SW480 (cell line): Measurements from ENCODE around the gene ZNF644.

Experiments
- DNase-seq: peaks from one replicate; pipeline ENCODE4 v3.0.0-alpha.2; 2016; ENCODE audit warnings: low spot score

Gene ZNF644

DNA sequence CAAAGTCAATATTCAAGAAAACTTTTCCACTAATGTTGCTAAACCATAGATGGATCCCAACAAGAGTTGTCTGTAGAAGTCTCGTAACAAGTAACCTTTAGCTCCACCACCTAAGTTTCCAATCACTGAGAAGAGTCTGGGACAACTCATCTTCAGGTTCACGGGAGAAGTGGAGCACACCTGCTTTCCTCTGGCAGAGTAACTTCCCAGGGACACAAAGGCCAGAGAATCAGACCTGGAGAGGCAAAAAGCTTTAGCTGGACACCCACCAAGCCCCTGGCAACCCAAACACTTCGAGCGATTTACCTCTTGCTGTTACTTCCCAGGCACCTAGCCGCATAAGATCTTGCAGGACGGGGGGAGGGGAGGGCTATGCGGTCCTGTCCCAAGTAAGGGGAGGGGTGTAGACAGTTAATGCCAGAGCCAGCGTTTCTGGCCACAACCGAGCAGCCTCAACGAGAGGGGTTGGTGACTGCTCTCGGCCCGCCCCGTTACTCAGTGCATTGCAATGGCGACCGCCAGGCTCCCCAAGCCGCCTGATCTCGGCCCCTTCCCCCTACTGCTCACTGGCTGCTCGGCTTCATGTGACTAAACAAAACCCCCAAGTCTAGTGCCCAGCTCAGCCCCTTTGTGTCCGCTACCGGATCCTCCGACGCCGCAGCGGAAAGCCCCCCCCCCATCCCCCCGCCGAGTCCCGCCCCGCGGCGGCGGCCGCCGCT lies 709 bp downstream of the ZNF644 start:
- DNase-seq, result peak; percentile 71

DNA sequence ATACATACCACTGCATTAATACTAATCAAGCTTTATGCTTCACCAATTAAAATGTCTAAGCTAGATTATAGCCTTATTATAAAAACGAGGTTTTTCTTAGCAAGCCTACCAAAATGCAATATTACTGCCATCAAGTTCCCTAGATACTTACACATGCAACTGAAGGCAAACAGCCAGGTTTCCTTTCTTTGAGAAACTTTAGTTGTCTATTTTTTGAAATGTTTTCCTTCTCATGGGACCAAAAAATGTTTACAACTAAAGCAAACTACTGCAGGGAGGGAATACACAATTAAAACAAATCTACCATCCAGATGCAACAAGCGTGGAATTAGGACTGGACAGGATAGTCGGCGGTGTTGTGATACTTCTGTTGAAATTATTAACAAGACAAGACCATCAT lies 1.3 kb downstream of the ZNF644 start:
- no peak for DNase-seq

DNA sequence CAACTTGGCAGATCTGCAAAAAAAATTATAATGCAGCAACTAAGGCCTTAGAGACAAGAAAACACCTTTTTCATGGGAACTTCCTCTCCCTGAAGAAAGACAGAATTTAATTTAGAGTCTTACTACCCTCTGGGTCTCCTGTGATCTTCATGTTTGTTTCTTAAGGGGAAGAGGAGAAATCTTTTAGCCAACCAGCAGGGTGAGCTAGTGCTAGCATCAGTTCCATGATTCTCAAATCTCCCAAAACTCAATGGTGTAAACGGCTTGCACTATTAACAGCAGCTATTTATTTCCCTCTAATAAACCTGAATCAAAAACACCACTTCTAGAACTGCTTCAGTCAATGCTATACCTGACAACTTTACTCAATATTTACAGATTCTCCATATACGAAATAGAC lies 3.8 kb downstream of the ZNF644 start:
- DNase-seq, result no peak

DNA sequence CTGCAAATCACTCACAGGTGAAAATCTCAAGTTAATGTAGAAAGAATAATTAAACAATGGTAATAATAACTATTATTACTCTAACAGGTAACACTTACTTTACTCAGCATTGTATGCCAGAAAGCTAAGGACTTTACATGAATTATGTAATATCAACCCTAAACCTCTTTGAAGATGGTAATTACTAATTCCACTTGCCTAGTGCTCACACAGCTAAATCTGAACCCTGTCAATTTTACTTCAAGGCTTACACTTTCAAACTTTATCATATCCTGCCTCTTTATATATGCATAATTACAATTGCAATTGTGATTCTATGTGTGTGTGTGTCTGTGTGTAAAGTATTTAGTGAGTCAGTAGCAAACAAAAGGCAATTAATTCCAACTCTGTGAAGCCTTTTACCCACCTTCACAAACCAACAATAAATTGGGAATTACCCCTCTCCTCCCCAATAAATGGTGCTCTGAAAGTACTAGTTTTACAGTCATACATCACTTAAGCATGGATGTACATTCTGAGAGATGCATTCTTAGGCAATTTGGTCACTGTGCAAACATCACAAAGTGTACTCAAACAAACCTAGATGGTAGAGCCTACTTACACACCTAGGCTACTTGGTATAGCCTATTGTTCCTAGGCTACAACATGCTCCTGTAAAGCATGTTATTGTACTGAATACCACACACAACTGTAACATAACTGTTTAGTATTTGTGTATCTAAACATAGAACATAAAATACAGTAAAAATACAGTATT lies 5.9 kb downstream of the ZNF644 start:
- DNase-seq, result no peak

DNA sequence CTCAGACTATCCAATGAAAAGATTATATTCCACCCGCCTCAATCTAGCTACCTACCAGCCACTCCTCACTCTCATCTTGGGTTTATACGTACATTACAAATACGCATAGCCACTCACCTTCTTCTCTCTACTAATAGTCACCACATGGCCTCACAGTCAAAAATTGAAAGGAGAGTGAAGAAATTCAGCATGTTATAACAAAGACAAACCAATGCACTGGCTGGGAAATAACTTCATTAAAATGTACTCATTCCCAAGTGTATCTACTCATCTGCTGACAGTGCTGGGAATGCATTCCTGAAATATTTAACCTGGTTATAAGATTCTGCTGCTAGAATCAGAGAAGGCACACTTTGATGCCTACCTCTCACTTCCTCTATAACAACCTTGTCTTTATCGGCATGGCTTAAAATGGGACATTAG lies 6.5 kb downstream of the ZNF644 start:
- no peak for DNase-seq

DNA sequence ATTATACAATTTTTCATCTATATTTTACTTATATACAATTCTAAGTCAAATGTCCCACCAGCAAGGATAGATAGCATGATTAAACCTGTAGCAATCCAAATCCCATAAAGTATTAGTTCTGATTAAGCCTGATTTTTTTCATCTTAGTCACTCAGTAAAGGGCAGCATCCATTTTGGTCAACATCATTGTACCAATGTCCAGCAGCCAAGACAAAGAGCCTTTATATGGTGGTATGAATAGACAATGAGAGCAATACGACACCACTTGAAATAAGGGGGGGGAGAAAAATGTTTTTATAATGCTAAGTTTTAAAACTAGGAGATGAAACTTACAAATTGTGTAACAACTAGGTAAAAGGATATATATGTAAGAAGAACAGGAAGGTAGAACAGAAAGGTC lies 7.4 kb downstream of the ZNF644 start:
- DNase-seq, result peak; percentile 35

DNA sequence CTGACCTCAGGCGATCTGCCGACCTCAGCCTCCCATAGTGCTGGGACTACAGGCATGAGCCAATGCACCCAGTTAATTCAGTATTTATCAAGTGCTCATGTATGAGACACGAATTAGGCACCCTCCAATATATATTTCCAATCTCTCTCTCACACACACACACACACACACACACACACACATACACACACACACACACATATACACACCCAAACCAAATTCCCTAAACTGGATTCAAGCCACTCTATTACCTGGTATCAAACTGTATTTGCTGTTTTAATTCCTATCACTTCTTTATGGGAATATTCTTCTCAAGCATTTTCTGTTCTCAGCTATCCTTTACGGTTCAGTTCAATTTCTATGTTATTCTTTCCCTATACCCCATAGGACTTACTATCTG lies 8.5 kb downstream of the ZNF644 start:
- no peak for DNase-seq

DNA sequence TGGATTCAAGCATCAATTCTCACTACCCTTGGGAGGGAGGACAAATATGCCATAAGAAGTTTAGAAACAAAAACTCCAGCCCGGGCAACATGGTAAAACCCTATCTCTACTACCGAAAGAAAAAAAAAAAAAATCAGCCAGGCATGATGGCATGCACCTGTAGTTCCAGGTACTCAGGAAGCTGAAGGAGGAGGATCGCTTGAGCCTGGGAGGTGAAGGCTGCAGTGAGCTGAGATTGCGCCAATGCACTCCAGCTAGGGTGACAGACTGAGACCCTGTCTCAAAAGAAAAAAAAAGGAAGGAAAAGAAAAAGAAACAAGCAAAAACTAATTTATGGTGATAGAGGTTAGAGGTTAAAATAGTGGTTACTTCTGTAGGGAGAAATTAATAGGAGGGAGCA lies 9.6 kb downstream of the ZNF644 start:
- no peak for DNase-seq

DNA sequence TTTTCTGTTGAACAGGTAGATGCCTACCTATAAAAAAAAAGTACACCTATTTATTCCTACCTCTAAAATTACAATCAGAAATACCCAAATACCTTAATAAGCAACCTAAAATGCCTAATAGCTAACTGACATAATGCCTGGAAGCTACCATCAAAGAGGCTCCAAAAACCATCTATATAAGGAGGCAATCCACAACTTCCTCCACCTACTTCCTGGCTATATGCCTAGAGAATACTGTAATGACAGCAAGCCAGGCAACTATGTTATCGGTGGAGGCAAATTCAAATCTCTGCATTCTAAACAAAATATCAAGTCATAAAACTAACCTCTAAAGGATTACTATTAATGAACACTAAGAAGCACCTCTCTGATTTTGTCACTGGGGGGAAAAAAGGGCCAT lies 10.1 kb downstream of the ZNF644 start:
- DNase-seq, result no peak

DNA sequence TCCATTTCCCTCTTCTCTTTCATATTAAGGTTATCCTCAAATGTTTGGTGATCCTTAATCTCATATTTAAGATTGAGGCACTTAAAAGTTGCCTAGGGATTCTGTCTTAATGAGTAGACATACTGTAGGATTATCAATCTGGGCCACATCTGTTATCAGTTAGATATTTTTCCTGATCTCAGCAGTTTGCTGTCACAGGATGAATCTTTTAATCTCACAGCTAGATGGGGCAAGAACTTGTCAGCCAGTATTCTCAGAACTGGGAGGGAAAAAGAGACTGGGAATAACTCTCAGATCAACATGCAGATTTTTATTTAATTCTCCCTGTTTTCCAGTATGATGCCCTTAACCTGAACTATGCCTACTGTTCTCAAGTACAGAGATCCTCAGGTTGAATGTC lies 14.0 kb downstream of the ZNF644 start:
- no peak for DNase-seq

DNA sequence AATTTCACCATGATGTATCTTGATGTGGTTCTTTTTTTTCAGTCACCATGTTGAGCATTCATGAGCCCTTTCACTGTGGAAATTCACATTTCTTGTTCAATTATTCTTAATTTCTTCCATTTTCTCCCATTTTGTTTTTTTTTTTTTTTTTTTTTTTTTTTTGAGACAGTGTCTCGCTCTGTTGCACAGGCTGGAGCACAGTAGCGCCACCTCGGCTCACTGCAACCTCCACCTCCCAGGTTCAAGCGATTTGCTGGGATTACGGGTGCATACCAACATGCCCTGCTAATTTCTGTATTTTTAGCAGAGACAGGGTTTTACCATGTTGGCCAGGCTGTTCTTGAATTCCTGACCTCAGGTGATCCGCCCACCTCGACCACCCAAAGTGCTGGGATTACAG lies 14.7 kb downstream of the ZNF644 start:
- no peak for DNase-seq

DNA sequence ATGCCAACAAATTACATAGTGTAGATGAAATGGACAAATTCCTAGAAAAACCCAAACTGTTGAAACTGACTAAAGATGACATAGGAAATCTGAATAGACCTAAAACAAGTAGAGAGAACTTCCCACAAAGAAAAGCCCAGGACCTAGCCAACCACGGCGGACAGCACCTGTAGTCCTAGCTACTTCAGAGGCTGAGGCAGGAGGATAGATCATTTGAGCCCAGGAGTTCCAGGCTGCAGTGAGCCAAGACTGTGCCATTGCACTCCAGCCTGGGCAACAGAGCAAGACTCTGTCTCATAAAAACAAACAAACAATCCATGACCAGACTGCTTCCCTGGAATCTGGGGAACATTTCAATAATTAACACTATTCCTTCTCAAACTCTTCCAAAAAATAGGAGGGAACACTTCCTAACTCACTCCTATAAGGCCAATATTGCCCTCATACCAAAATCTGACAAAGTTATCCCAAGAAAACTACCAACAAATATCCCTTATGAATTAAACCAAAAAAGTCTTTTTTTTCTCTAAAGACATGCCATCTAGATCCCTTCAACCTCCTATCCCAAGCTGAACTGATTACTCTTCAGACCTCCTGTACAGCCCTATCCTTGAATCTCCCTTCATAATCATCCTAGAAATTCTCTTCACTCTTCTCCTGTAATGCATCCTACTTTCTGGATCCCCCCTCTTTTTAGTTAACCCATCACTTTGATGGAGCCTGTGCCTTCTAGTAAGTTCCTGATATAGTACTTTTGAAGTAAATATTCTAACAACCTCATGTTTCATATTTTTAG lies 15.5 kb downstream of the ZNF644 start:
- no peak for DNase-seq

DNA sequence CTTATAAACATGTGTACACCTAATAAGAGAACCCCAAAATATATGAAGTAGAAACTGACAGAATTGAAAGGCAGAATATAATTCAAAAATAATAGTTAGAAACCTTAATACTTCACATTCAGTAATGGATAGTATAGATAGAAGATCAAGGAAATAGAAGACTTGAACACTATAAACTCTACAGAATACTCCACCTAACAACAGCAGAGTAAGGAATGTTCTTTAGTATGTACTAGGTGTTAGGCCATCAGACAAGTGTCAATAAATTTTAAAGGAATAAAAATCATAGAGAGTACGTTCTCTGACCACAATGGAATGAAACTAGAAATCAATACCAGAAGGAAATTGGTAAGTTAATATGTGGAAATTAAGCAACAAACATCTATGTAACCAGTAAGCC lies 16.6 kb downstream of the ZNF644 start:
- no peak for DNase-seq

DNA sequence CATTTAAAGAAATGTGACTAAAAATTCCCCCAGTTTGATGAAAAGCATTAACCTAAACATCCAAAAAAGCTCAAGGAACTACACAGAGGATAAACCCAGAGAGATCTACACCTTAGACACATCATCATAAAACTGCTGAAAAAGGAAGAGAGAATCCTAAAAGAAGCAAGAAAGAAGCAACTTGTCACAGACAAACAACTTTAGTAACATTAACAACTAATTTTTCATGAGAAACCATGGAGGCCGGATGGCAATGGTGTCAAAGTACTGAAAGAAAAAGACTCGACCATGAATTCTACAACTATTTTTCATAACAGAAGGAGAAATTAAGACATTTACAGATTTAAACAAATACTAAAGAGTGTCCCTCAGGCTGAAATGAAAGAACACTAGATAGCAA lies 17.7 kb downstream of the ZNF644 start:
- DNase-seq, result no peak

DNA sequence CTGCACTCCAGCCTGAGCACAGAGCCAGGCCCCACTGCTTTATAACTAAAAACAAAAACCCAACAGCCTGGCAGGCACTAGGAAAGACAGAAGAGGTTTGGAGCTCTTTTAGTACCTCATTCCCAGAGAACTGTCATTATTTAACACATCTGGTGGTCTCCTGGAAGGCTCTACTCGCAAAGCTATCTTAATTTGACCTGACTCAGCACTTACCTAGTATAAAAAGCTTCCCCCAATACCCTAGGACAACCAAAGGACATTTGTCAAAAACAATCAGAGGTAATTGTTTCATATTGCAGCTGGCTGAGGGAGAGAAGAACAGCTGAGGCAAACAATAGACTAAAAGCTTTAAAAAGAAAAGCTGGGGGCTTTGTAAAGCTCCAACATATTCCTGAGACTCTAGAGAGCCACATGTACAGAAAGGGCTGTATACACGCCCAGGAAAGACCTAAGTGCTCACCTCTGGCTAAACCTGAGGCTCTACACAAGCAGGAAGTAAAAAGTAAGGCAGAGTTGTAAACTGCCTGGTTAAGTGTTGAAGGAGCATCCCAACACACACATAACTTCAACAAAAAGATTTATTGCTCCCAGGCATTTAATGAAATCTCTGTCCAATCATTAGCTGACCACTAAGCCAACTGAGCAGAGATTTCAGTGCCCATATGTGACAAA lies 25.0 kb downstream of the ZNF644 start:
- DNase-seq, result no peak

DNA sequence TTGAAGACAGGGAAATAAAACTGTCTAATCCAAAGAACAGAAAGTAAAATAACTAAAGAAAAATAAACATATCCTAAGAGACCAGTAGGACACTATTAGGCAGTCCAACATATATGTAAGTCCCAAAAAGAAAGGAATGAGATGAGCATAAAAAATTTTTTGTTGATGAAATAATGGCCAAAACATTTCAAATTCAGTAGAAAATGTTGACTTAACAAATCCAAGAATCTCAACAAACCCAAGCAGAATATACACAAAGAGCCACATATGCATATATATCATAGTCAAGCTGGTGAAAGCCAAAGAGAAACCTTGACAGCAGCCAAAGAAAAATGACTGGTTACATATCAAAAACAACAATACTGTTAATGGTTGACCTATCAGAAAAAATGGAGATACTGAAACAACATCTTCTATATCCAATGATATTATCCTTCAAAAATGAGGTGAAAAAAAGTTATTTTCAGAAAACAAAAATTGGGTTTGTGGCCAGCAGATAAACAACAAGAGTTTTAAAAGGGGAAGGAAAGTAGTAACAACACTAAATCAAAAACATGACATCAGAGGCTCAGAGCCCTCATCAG lies 26.4 kb downstream of the ZNF644 start:
- DNase-seq, result no peak

DNA sequence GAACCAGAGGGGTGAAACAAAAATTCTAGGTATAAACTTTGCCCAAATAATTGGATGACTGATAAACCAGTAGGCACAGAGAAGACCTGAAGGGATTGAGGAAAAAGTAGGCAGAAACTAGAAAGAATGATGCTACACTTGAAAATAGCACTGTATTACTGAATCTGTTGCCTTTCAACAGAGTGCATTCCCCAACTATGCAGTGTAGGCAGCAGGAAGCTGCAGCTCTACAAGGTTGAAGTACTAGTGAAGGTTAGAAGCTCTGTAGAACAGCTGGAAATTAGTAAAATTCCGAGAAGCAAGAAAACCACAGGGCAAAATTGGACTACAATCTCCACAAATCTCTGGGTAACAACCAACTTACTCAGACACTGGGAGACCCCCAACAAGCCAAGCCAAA lies 27.4 kb downstream of the ZNF644 start:
- DNase-seq, result no peak

DNA sequence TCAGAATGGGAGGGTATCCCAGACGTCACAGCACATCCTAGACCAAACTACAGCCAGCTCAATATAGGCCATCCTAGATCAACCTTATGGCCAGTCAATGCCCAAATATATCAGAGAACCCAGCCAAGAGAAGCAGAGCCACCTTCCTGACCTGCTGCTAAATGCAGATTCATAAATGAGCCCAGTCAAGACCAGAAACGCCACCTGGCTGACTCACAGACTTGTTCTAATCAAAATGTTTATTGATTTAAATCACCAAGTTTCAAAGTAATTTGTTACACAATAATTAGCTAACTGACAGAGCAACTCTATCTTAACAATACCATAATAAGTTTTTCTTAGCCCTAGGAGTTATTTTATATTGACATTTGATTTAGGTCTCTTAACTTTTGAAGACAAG lies 28.6 kb downstream of the ZNF644 start:
- no peak for DNase-seq

DNA sequence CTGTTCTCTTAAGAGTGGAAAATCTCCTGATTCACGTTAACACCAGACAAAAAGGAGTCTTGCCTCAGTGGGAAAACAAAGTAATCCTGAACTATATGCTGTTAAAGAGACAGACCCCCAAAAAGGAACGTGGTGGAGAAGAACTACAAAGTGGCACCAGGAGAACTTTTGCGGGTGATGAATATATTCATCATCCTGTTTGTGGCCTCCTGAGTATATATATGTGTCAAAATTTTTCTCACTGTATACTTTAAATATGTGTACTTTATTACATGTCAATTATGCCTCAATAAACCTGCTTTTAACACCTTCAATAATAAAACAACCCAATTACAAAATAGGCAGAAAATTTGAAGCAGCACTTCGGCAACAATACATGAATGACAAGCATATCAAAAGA lies 31.1 kb downstream of the ZNF644 start:
- DNase-seq, result no peak

DNA sequence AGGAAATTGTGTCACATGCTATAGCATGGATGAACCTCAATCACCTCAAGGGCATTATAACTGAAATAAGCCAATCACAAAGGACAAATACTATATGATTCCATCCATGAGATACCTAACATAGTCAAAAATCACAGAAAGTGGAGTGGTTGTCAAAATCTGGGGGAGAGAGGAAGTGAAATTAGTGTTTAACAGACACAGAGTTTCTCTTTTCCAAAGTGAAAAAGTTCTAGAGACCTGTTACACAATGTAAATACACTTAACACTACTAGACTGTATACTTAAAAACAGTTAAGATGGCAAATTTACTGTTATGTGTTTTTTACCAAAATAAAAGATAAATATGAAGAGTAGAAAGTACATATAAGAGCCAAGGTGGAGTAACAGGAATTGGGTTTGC lies 31.8 kb downstream of the ZNF644 start:
- DNase-seq, result no peak

DNA sequence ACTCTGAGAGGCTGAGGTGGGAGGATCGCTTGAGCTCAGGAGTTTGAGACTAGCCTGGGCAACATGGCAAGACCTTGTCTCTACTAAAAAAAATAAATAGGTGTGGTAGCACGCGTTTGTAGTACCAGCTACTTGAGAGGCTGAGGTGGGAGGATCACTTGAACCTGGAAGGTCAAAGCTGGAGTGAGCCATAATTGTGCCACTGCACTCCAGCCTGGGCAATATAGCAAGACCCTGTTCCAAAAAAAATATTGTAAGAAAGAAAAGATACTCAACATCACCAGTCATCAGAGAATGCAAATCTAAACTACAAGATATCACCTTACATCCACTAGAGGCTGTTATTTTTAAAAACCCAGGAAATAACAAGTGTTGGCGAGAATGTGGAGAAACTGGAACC lies 32.5 kb downstream of the ZNF644 start:
- DNase-seq, result no peak

DNA sequence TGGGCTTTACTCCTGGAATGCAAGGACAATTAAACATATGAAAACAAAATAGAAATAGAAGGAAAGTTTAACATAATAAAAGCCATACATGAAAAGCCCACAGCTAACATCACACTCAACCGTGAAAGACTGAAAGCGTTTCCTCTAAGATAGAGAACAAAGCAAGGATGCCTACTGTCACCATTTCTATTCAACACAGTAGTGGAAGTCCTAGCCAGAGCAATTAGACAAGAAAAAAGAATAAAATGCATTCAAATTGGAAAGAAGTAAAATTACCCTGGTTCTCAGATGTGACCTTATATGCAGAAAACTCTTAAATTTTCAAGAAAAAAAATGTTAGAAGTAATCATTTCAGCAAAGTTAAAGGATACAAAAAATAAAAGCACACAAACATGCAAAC lies 34.0 kb downstream of the ZNF644 start:
- no peak for DNase-seq
